A673 (cell line): Measurements from ENCODE around the gene AQP12A. TPM values are rescaled to one million over a fixed set of nuclear protein-coding genes. Genes with fewer than 3 reads are reported as not detected.

Source experiments
- BruUV-seq: library from RNA; stranded (reverse); fragments of 400-500 nt; replicated peaks from 2 replicates; lab custom pipeline; 2021; lab: Mats Ljungman, UMichigan
- CTCF ChIA-PET: fragments of 300-600 bp; sonication (Branson Sonifier 250); formaldehyde crosslinking; loops from one replicate; lab custom pipeline; 2022; ENCODE audit warnings: antibody characterized with exemption; lab: Charles Lee
- POLR2A ChIA-PET: fragments of 300-600 bp; sonication (Branson Sonifier 250); formaldehyde crosslinking; loops from one replicate; lab custom pipeline; 2022; ENCODE audit warnings: antibody characterized with exemption; ENCODE audit not compliant: low non-redundant PET; lab: Charles Lee
- DNase-seq: peaks from one replicate; pipeline ENCODE4 v3.0.0-alpha.2; 2015; ENCODE audit warnings: low spot score
- H3K27ac ChIP-seq: fragments of 200-600 bp; sonication (generic); 2 replicates; pipeline ENCODE4 v1.5.1; 2016; ENCODE audit warnings: mixed run types, low read depth, mild to moderate bottlenecking, mixed read lengths, antibody characterized with exemption, low read length; ENCODE audit not compliant: poor library complexity, severe bottlenecking
- H3K27me3 ChIP-seq: fragments of 200-600 bp; sonication (generic); replicated peaks from 2 replicates; pipeline ENCODE4 v1.6.1; 2017; ENCODE audit warnings: mixed run types, low read depth, mild to moderate bottlenecking, mixed read lengths, antibody characterized with exemption, low read length; ENCODE audit not compliant: insufficient read depth, poor library complexity
- H3K36me3 ChIP-seq: fragments of 200-600 bp; sonication (generic); 2 replicates; pipeline ENCODE4 v1.6.1; 2016; ENCODE audit warnings: mixed run types, mild to moderate bottlenecking, mixed read lengths, antibody characterized with exemption, low read length; ENCODE audit not compliant: insufficient read depth, poor library complexity, severe bottlenecking
- H3K4me1 ChIP-seq: fragments of 200-600 bp; sonication (generic); 2 replicates; pipeline ENCODE4 v1.6.1; 2017; ENCODE audit warnings: mixed run types, mild to moderate bottlenecking, mixed read lengths, antibody characterized with exemption, low read length; ENCODE audit not compliant: insufficient read depth, poor library complexity, severe bottlenecking
- H3K4me3 ChIP-seq: fragments of 200-600 bp; sonication (generic); 2 replicates; pipeline ENCODE4 v1.5.1; 2016; ENCODE audit warnings: low read depth, mixed run types, mild to moderate bottlenecking, mixed read lengths, low read length; ENCODE audit not compliant: poor library complexity, severe bottlenecking
- H3K9me3 ChIP-seq: fragments of 200-600 bp; sonication (generic); 2 replicates; pipeline ENCODE4 v1.6.1; 2016; ENCODE audit warnings: mixed run types, low read depth, mild to moderate bottlenecking, mixed read lengths, antibody characterized with exemption, low read length; ENCODE audit not compliant: poor library complexity, severe bottlenecking
- EZH2 ChIP-seq: fragments of 200-600 bp; sonication (generic); IDR thresholded peaks from 2 replicates; pipeline ENCODE4 v1.6.1; 2017; ENCODE audit warnings: borderline replicate concordance, low read depth, mild to moderate bottlenecking, mixed read lengths, antibody characterized with exemption, low read length; ENCODE audit not compliant: poor library complexity, severe bottlenecking
- intact Hi-C: fragments of 100-400 bp; cut with micrococcal nuclease; formaldehyde crosslinking; loops from one replicate; pipeline ENCODE4 v1.10.0; 2022; ENCODE audit not compliant: unreplicated experiment
- total RNA-seq: library from RNA; stranded (reverse); gene quantifications from 2 replicates; pipeline ENCODE4 v1.2.3, GENCODE V29; 2021
- TF ChIP-seq, protein P1 (sequence below): fragments of 300-800, 200-600 bp; sonication (generic); conservative IDR thresholded peaks from 2 replicates; pipeline ENCODE4 v1.5.1; 2017; ENCODE audit warnings: low read depth, mild to moderate bottlenecking, antibody characterized with exemption, low read length, moderate library complexity, mixed read lengths

AQP12A gene
- total RNA-seq, 1 experiment from 2014 or later: not detected

DNA sequence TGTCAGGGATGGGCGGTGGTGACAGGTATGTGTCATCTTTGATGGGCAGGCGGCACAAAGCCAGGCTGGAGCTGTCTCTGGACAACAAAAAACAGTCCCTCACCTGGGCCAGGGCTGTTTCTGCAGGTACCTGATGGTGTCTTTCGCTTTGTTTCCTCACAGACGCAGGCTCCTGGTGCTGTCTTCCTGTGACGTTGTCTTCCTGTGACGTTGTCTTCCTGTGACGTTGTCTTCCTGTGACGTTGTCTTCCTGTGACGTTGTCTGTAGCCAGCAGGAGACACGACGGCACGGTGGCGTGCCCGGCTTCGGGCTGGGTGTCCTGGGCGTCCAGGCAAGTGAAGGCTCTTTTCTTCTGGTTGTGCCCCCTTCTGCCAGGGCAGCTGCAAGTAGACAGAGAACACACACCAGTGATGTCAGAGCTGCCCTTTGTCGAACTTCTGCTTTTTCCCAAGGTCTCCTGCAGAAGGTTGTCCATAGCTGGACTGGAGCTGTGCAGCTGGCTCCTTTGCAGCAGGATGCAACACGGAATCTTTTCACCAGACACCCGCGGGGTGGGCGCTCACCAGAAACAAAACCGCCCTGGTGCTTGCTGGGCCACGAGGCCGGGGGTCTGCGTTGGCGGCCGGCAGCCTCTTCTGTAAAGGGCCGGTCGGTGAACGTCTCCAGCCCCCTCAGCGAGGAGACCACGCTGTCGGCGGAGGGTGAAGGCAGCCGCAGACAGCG lies 45.3 kb upstream of the AQP12A start:
- CTCF ChIA-PET: interaction anchor here (0.5 kb wide), 1 partner anchor 19 kb away, joined by 12 read pairs; no protein-coding TSS in a partner anchor
- intact Hi-C loops: no loop called here

DNA sequence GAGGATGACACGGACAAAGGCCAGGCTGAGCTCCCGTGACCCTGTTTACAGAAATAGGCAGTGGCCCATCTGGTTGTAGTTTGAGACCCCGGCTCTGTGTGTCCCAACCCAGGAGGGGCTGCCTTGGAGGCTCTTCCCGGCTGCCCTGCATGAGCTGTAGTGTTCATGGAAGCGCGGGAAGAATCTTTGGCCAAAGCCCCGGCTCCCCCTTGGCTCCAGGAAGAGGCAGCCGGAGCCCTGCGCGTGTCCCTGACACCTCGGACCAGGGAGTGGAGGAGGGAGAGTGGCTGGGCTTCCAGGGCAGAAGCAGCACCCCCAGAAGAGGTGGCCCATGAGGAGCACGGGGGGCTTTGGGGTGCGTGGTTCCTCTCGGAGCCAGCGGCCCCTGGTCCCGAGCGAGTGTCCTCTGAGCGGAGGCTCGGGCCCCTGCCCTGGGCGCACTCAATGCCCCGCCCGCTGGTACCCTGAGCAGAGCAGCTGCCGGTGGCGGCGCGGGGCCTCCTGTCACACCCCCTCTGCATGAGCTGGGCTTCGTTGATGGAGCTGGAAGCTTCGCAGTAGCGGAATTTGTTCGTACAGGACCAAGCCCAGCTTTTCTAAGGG lies 44.7 kb upstream of the AQP12A start:
- Histone ChIP-seq H3K4me3 (no peak overlapping the region), H3K9me3 (no peaks in the 10 kb centered on the region), H3K27ac (no peak overlapping the region), H3K27me3 (peaks cover 74% of the 10 kb centered on the region), H3K4me1 (no peaks in the 10 kb centered on the region), H3K36me3 (no peaks in the 10 kb centered on the region)
- DNase-seq: no peak
- ChIA-PET POLR2A (no interaction called here), CTCF (interaction anchor here (0.5 kb wide), 1 partner anchor 20 kb away, joined by 12 read pairs; no protein-coding TSS in a partner anchor)
- BruUV-seq: no TSS peak
- TF ChIP-seq, protein P1, sequence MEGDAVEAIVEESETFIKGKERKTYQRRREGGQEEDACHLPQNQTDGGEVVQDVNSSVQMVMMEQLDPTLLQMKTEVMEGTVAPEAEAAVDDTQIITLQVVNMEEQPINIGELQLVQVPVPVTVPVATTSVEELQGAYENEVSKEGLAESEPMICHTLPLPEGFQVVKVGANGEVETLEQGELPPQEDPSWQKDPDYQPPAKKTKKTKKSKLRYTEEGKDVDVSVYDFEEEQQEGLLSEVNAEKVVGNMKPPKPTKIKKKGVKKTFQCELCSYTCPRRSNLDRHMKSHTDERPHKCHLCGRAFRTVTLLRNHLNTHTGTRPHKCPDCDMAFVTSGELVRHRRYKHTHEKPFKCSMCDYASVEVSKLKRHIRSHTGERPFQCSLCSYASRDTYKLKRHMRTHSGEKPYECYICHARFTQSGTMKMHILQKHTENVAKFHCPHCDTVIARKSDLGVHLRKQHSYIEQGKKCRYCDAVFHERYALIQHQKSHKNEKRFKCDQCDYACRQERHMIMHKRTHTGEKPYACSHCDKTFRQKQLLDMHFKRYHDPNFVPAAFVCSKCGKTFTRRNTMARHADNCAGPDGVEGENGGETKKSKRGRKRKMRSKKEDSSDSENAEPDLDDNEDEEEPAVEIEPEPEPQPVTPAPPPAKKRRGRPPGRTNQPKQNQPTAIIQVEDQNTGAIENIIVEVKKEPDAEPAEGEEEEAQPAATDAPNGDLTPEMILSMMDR: no peak
- no peak for TF ChIP-seq EZH2
- intact Hi-C loops: no loop called here

More for the DNA sequence above, 45.3 kb upstream of the AQP12A start:
- no TSS peak for BruUV-seq
- Histone ChIP-seq H3K9me3 (no peaks in the 10 kb centered on the region), H3K36me3 (no peaks in the 10 kb centered on the region), H3K4me3 (no peak overlapping the region), H3K27ac (no peak overlapping the region), H3K4me1 (no peaks in the 10 kb centered on the region), H3K27me3 (peaks cover 68% of the 10 kb centered on the region)
- TF ChIP-seq, protein P1: no peak
- TF ChIP-seq EZH2: no peak
- DNase-seq: no peak
- POLR2A ChIA-PET: no interaction called here

DNA sequence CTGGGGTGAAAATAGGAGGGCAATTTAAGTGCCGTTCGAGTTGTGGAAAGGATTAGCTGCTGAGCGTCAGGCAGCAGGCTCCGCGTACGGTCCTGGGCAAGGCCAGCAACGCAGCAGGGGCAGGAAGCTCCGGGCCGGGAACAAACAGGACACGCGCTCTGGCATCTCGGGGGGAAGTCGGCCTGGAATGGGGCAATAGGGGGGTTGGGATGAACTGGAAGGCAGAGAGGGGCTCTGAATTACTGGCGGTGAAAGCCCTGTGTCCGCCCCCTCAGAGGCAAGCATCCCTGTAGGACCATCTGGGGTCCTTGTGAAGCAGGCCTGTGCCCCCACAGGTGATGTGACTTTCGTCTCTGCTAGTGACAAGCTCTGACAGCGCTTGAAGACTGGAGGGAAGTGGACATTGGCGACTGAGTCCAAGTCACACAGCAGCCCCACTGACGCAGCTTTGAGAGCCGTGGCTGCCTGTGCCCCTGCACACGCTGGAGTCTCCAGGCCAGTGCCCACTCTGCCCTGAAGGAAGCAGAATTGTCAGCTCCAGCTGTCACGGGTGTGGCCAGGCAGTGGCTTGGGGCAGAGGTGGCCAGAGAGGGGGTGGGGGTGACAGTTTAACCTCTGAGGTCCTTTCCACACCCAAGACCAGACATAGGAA lies 44.0 kb upstream of the AQP12A start:
- peaks cover 81% of the 10 kb centered on the region for H3K27me3 ChIP-seq
- H3K27ac ChIP-seq: no peak overlapping the region
- H3K4me1 ChIP-seq: no peaks in the 10 kb centered on the region
- no peak overlapping the region for H3K4me3 ChIP-seq
- DNase-seq: no peak
- no TSS peak for BruUV-seq
- POLR2A ChIA-PET: no interaction called here
- intact Hi-C loops: no loop called here
- H3K36me3 ChIP-seq: no peaks in the 10 kb centered on the region
- TF ChIP-seq, protein P1: no peak
- TF ChIP-seq EZH2: no peak
- H3K9me3 ChIP-seq: no peaks in the 10 kb centered on the region
- CTCF ChIA-PET: no interaction called here
